GM10847 (cell line): ENCODE data around the gene NPDC1.
A peak's percentile ranks its signal among the peaks of the same experiment; 100 is the strongest.

Experiments
- POLR2A ChIP-seq: IDR thresholded peaks from 2 replicates; pipeline ENCODE4 v1.6.1; 2011; ENCODE audit not compliant: insufficient read length; ENCODE audit errors: extremely low read depth

The NPDC1 gene, protein sequence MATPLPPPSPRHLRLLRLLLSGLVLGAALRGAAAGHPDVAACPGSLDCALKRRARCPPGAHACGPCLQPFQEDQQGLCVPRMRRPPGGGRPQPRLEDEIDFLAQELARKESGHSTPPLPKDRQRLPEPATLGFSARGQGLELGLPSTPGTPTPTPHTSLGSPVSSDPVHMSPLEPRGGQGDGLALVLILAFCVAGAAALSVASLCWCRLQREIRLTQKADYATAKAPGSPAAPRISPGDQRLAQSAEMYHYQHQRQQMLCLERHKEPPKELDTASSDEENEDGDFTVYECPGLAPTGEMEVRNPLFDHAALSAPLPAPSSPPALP

GRCh38 chr9:137046088-137046787 is at the start of gene NPDC1:
Gene NPDC1 (minus strand): TSS chr9:137046177. CDS start chr9:137045989, 188 bp downstream.
- TF ChIP-seq POLR2A = no peak

GRCh38 chr9:137089232-137089947 is 43.4 kb upstream of the NPDC1 start:
- TF ChIP-seq POLR2A = no peak

DNA sequence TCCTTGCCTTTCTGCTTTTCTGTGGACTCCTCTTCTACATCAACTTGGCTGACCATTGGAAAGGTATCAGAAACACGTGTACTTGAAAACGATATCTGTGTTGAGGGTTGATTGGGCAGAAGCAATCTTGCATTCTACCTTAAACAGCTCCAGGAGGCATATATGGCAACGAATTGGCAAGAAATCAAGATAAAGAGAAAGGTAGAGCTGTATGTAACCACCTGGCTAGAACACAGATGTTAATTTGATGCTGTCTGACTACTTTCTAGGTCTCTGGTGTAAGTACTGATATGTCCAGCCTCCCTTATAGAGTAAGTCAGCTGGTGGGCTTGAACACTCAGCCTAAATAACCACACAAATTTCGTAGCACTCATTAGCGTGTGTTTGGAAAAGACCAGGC is 42.1 kb upstream of the NPDC1 start:
- no peak for TF ChIP-seq POLR2A

- TF ChIP-seq POLR2A = no peak
Observed at GRCh38 chr9:137087409-137087925, 41.5 kb upstream of the NPDC1 start.

- TF ChIP-seq POLR2A = peak; percentile 56
Observed at GRCh38 chr9:137086531-137087408, 40.8 kb upstream of the NPDC1 start, which contains the start of gene MAN1B1. Gene MAN1B1 (plus strand): TSS chr9:137086985. CDS start chr9:137087000, 15 bp downstream.

GRCh38 chr9:137085920-137086530 is 40.0 kb upstream of the NPDC1 start:
- TF ChIP-seq POLR2A = no peak

GRCh38 chr9:137084526-137084925 is 38.5 kb upstream of the NPDC1 start:
- TF ChIP-seq POLR2A = no peak

GRCh38 chr9:137083394-137084004 is 37.5 kb upstream of the NPDC1 start:
- TF ChIP-seq POLR2A = no peak

DNA sequence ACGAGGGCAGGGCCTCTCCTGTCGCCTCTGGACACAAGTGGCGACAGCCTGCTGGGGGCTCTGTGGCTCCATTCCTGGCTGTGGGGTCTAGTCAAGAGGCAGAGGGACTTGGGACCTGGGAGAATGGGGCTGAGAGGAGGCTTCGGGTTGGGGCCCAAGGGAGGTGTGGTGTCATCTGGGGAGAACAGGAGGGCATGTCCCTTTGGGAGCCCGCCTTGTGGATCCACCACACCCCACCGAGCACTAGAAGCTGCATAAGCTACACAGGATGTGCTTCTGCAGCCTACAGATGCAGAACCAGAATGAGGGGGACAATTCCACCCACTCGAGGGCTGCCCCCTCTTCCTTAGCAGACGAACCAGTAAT is 36.9 kb upstream of the NPDC1 start:
- no peak for TF ChIP-seq POLR2A

GRCh38 chr9:137082222-137082924 is 36.4 kb upstream of the NPDC1 start:
- no peak for TF ChIP-seq POLR2A

GRCh38 chr9:137080260-137081122 is 34.5 kb upstream of the NPDC1 start:
- TF ChIP-seq POLR2A = no peak

DNA sequence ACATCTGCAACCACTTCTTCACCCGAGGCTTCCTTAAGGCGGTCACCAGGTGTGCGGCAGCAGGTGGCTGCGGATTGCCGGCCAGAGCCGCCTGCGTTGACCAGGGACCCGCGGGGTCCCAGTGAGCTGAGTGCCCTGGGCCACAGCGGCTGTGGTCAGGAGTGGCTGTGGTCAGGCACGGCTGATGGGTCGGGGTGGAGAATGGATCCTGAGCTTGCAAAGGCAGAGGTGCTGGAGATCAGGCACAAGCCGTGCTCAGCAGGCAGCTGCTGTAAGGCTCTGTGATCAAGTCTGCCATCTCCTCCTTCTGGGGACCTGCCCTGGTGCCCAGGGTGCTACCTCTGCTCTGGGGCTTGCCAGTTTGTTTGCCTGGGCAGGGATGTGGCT is 33.4 kb upstream of the NPDC1 start:
- TF ChIP-seq POLR2A = no peak
